ENCODE measurements around the gene ADRA2C.

DNA sequence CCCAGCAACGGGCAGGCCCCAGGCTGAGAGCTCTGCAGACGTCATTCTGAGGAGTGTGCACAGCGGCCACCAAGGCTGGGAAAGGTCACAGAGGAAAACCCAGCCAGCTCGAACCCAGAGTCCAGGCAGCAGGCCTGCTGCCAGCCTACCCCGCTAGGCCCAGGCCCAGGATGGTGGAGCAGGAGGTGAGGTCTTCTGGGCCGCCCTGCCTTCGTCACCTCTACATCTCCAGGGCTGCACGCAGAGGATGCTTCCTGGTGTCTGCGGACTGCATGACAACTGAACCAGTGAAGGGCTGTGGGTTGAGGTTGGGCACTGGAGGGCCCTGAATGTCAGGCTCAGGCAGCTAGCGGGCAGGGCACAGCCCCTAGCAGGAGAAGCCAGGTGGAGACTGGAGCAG, 5.8 kb upstream of the ADRA2C start:
- no peak for TF ChIP-seq POLR2AphosphoS5 (IDR thresholded peaks at IDR 0.05; ENCODE audit: borderline replicate concordance, low read depth, low read length)
- TF ChIP-seq EZH2 (IDR thresholded peaks at IDR 0.05), result no peak
